NT2/D1 (cell line): ENCODE results near the gene MEIS1.

Source experiments
- SUZ12 ChIP-seq: IDR thresholded peaks from 2 replicates; pipeline ENCODE4 v1.6.1; 2011; ENCODE audit not compliant: insufficient read length, insufficient read depth; ENCODE audit errors: extremely low read depth
- YY1 ChIP-seq: IDR thresholded peaks from 2 replicates; pipeline ENCODE4 v1.6.1; 2011; ENCODE audit not compliant: insufficient read length, insufficient read depth

GRCh38 chr2:66507673-66508201 is 72.8 kb downstream of the MEIS1 start:
- no peak for TF ChIP-seq YY1
- TF ChIP-seq SUZ12: no peak
